Esophagus muscularis mucosa (tissue), 4 donors: Measurements from ENCODE around the gene GDF2. TPM values are rescaled to one million over a fixed set of nuclear protein-coding genes. Genes with fewer than 3 reads are reported as not detected.

Experiments
- DNase-seq: peaks from one replicate; pipeline ENCODE4 v3.0.0-alpha.2; 2017; ENCODE audit errors: extremely low spot score
- H3K27ac ChIP-seq, 4 donors: fragments of 200-600 bp; sonication (generic); replicated peaks in 1 of 4; 1 replicate in 3 of 4; 2 replicates in 1 of 4; pipeline ENCODE4 v1.5.1; 2016 to 2019; ENCODE audit warnings: mild to moderate bottlenecking in 1 of 4
- H3K27me3 ChIP-seq, 4 donors: fragments of 200-600 bp; sonication (generic); one replicate each; pipeline versions ENCODE4 v1.5.1 to v1.6.0; 2016 to 2019
- H3K36me3 ChIP-seq, 4 donors: fragments of 200-600 bp; sonication (generic); one replicate each; pipeline ENCODE4 v1.5.1; 2016 to 2019
- H3K4me1 ChIP-seq, 4 donors: fragments of 200-600 bp; sonication (generic); one replicate each; pipeline ENCODE4 v1.5.1; 2016 to 2019
- H3K4me3 ChIP-seq, 4 donors: fragments of 200-600 bp; sonication (generic); 1 replicate in 2 of 4; 2 replicates in 2 of 4; pipeline ENCODE4 v1.5.1; 2016 to 2019; ENCODE audit warnings: mild to moderate bottlenecking in 4 of 4, moderate library complexity in 1 of 4
- H3K9me3 ChIP-seq, 4 donors: fragments of 200-600 bp; sonication (generic); 1 replicate in 3 of 4; 2 replicates in 1 of 4; pipeline ENCODE4 v1.5.1; 2016 to 2019
- CTCF ChIP-seq, 3 experiments: fragments of 200-600 bp in 2 of 3; fragments of 450-650 bp in 1 of 3; sonication (generic) in 2 of 3; IDR thresholded peaks; one replicate each; pipeline ENCODE4 v1.5.1; 2017 to 2019; ENCODE audit warnings: antibody characterized with exemption in 3 of 3, mild to moderate bottlenecking in 2 of 3, moderate library complexity in 1 of 3
- EP300 ChIP-seq: sonication (generic); formaldehyde crosslinking; IDR thresholded peaks from one replicate; pipeline ENCODE4 v1.6.1; 2017; ENCODE audit warnings: antibody characterized with exemption
- POLR2A ChIP-seq: fragments of 450-650 bp; IDR thresholded peaks from one replicate; pipeline ENCODE4 v1.6.1; 2017; ENCODE audit warnings: antibody characterized with exemption, moderate library complexity, mild to moderate bottlenecking, low read depth
- POLR2AphosphoS5 ChIP-seq, 2 donors: sonication (generic); formaldehyde crosslinking; IDR thresholded peaks; one replicate each; pipeline ENCODE4 v1.6.1; 2017; ENCODE audit warnings: antibody characterized with exemption in 2 of 2
- WGBS: methylation state at CpG from one replicate; pipeline ENCODE4 v1.1.5; 2018; 5-methylcytosine and 5-hydroxymethylcytosine counted together
- intact Hi-C: fragments of 100-400 bp; cut with DNase I; formaldehyde crosslinking; loops from one replicate; pipeline ENCODE4 v1.15.1; 2023
- total RNA-seq, 4 donors: library from RNA; depleted of rRNA; stranded (reverse); fragments of >200 nt; gene quantifications; one replicate each; pipeline versions ENCODE4 v1.1.0 to v1.2.1, GENCODE V29; 2016

Gene GDF2
- not detected for total RNA-seq

DNA sequence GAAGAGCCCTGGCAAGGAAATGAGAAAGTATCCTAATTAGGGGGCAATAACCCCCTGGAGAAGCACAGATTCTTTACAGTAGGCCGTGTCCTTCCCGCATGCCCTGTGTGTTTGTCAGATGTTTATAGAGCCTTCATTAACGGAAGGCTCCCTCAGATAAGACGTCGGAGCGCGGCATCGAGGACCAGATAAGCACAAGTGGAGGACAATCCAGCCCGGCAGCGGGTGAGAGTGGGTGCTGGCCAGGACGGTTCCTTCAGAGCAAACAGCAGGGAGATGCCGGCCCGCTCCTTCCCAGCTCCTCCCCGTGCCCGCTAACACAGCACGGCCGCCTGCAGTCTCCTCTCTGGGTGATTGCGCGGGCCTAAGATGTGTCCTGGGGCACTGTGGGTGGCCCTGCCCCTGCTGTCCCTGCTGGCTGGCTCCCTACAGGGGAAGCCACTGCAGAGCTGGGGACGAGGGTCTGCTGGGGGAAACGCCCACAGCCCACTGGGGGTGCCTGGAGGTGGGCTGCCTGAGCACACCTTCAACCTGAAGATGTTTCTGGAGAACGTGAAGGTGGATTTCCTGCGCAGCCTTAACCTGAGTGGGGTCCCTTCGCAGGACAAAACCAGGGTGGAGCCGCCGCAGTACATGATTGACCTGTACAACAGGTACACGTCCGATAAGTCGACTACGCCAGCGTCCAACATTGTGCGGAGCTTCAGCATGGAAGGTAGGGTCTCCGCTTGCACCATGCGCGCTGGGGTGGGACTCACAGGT lies at the start of gene GDF2:
Gene GDF2, plus strand, starts transcription at position 155 of the 762 bp plus-strand sequence. Its CDS starts 215 bp downstream, at position 370.
- no peak for TF ChIP-seq POLR2AphosphoS5 (IDR thresholded peaks at IDR 0.05)
- no peak for TF ChIP-seq CTCF (IDR thresholded peaks at IDR 0.05)
- Histone ChIP-seq H3K36me3 (no peaks in the 10 kb centered on the region), H3K9me3 (no peaks in the 10 kb centered on the region), H3K27ac (no peak within 1 kb of the TSS), H3K4me1 (no peaks in the 10 kb centered on the region), H3K27me3 (peaks cover 0 to 20% (median 0%) of the 10 kb centered on the region in 4 donors), H3K4me3 (no peak within 1 kb of the TSS)
- no peak for DNase-seq
- intact Hi-C loops: no loop called here
- 92% methylated on average over 35 of the region's 35 CpGs for WGBS

GRCh38 chr10:47276071-47276470 lies 46.2 kb upstream of the GDF2 start:
- no peak for DNase-seq
- peaks cover 0 to 11% (median 7%) of the 10 kb centered on the region in 4 donors for H3K9me3 ChIP-seq
- whole genome bisulfite sequencing: 100% methylated on average over 1 of the region's 2 CpGs
- intact Hi-C loops: no loop called here
- H3K27me3 ChIP-seq: no peaks in the 10 kb centered on the region
- H3K4me1 ChIP-seq: no peaks in the 10 kb centered on the region
- H3K36me3 ChIP-seq: no peaks in the 10 kb centered on the region
- H3K4me3 ChIP-seq: no peak overlapping the region
- TF ChIP-seq POLR2A (no peak), CTCF (IDR thresholded peaks at IDR 0.05) (no peak), EP300 (no peak), POLR2AphosphoS5 (IDR thresholded peaks at IDR 0.05) (no peak)
- no peak overlapping the region for H3K27ac ChIP-seq

DNA sequence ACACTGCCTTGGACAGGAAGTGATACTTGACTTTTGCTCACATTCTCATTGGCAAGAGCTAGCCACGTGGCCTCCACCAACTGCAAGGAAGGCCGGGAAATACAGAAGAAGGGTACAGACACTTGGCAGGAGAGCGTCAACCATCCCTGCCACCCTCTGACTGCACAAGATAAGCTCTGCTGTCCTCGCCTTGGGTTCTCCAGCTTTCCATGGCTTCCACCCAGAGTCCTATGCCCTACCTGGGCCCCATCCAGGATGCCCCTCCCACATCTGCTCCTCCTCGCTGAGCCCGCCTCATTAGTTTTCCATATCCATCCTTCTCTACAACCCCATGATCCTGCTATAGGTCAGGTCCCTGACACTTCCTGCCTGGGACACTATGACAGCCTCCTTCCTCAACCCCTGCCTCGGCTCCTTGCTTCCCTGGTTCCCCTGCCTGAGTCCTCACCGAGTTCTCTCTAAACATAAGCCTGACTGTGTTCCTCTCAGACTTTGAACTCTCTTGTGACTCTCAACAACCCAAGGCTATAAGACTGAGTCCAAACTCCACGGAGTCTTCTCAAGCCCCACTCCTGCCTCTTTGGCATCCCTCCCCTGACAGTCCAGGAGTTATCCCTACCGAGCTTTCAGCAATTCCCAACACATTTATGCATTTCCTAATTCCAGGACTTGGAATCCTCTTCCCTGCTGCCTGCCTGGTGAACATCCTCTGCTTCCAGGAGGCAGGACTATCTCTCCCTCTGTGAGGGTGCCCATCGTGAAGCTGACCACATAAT lies 45.5 kb upstream of the GDF2 start:
- DNase-seq: no peak
- Histone ChIP-seq H3K4me3 (no peak overlapping the region), H3K9me3 (peaks cover 0 to 11% (median 7%) of the 10 kb centered on the region in 4 donors), H3K27ac (no peak overlapping the region), H3K36me3 (no peaks in the 10 kb centered on the region), H3K4me1 (no peaks in the 10 kb centered on the region), H3K27me3 (no peaks in the 10 kb centered on the region)
- WGBS: 86% methylated on average over 11 of the region's 11 CpGs
- TF ChIP-seq CTCF (IDR thresholded peaks at IDR 0.05) (no peak), EP300 (no peak), POLR2A (no peak), POLR2AphosphoS5 (IDR thresholded peaks at IDR 0.05) (no peak)
- intact Hi-C loops: no loop called here

DNA sequence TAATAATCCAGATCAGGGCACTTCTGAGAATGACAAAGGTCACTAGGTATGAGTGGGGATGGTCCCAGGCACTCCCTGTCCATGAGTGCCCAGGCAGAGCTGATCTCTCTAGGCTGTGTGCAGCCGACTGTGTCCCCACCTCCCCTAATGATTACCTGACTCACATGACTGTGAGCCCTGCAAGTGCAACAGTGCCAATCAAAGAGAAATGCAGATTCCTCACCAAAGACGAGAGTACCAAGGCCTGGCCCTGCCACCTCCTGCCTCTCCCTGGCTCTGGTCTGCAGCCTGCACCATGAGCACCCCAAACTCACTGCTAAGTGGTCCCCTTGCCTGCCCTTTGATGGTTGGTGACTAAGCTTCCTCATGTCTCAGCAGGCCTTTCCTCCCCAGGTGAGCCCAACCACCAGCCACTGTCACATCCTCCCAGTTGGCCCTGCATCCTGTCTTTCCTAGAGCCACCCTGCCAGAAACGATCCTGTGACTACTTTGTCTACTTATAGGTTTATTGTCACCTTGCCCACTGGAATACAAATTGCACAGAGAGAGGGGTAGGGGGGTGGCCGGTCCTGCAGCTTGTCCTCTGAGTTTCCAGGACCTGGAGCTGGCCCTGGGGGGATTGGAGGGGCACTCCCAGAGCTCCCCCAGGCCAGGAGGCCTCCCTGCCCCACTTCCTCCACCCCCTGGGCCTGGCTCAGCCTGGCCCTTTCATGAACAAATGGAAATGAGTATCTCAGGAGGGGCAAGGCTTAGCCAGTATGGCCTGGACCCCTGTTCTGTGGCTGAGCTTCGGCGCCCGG lies 44.7 kb upstream of the GDF2 start:
- 37% methylated on average over 2 of the region's 7 CpGs for WGBS
- Histone ChIP-seq H3K27ac (no peak overlapping the region), H3K4me1 (no peaks in the 10 kb centered on the region), H3K4me3 (no peak overlapping the region), H3K27me3 (no peaks in the 10 kb centered on the region), H3K9me3 (peaks cover 0 to 10% (median 6%) of the 10 kb centered on the region in 4 donors), H3K36me3 (no peaks in the 10 kb centered on the region)
- no peak for DNase-seq
- TF ChIP-seq CTCF (IDR thresholded peaks at IDR 0.05): no peak
- TF ChIP-seq EP300: no peak
- no peak for TF ChIP-seq POLR2AphosphoS5 (IDR thresholded peaks at IDR 0.05)
- TF ChIP-seq POLR2A: no peak
- intact Hi-C loops: no loop called here
